WTC11 (cell line): ENCODE measurements around the gene UNG. TPM values are rescaled to one million over a fixed set of nuclear protein-coding genes. Genes with fewer than 3 reads are reported as not detected.

ENCODE experiments used
- ATAC-seq: fragments of 200-7000 bp; cut with Tn5 transposase; 2 replicates; pipeline ENCODE4 v1.10.0; 2021; ENCODE audit warnings: mild to moderate bottlenecking, moderate library complexity
- CTCF ChIA-PET: fragments of 300-600 bp; sonication (Branson Sonifier 250); formaldehyde crosslinking; loops from one replicate; lab custom pipeline; 2021; ENCODE audit warnings: antibody characterized with exemption; lab: Charles Lee
- POLR2A ChIA-PET: fragments of 350-600 bp; sonication (Branson Sonifier 250); formaldehyde crosslinking; loops from one replicate; lab custom pipeline; 2021; ENCODE audit warnings: antibody characterized with exemption; lab: Charles Lee
- DNase-seq: peaks from one replicate; pipeline ENCODE4 v3.0.0; 2021; ENCODE audit warnings: low spot score
- H3K27ac Mint-ChIP-seq: 2 replicates; pipeline ENCODE4 v1.8.0; 2021; ENCODE audit warnings: mixed read lengths
- H3K27me3 Mint-ChIP-seq: 2 replicates; pipeline ENCODE4 v1.8.0; 2021; ENCODE audit warnings: low read depth, mild to moderate bottlenecking, moderate library complexity, mixed read lengths
- H3K36me3 Mint-ChIP-seq: 2 replicates; pipeline ENCODE4 v1.8.0; 2021; ENCODE audit warnings: mixed read lengths
- H3K4me1 Mint-ChIP-seq: 2 replicates; pipeline ENCODE4 v1.8.0; 2022; ENCODE audit warnings: mixed read lengths
- H3K4me3 Mint-ChIP-seq: 2 replicates; pipeline ENCODE4 v1.8.0; 2021; ENCODE audit warnings: mild to moderate bottlenecking, moderate library complexity, mixed read lengths
- H3K9me3 Mint-ChIP-seq: 2 replicates; pipeline ENCODE4 v1.8.0; 2021; ENCODE audit warnings: mixed read lengths
- ATF1 ChIP-seq: sonication (generic); formaldehyde crosslinking; IDR thresholded peaks from 2 replicates; pipeline ENCODE4 v1.8.1; 2023; ENCODE audit warnings: mild to moderate bottlenecking, moderate library complexity, missing genetic modification reagents
- ESRRA ChIP-seq: sonication (generic); formaldehyde crosslinking; IDR thresholded peaks from 2 replicates; pipeline ENCODE4 v1.8.1; 2022; ENCODE audit warnings: mild to moderate bottlenecking, missing genetic modification reagents, borderline replicate concordance
- ETV6 ChIP-seq: sonication (generic); formaldehyde crosslinking; IDR thresholded peaks from 2 replicates; pipeline ENCODE4 v1.8.1; 2022; ENCODE audit warnings: mild to moderate bottlenecking, missing genetic modification reagents
- GABPB1 ChIP-seq: sonication (generic); formaldehyde crosslinking; IDR thresholded peaks from 2 replicates; pipeline ENCODE4 v1.8.1; 2023; ENCODE audit warnings: mild to moderate bottlenecking, missing genetic modification reagents
- MYBL2 ChIP-seq: sonication (generic); formaldehyde crosslinking; IDR thresholded peaks from 2 replicates; pipeline ENCODE4 v1.8.1; 2023; ENCODE audit warnings: mild to moderate bottlenecking, moderate library complexity, missing genetic modification reagents
- PRRX2 ChIP-seq: fragments of 250-450 bp; sonication (Bioruptor Pico); IDR thresholded peaks from 2 replicates; pipeline ENCODE4 v1.8.0; 2021; ENCODE audit warnings: mild to moderate bottlenecking
- RELA ChIP-seq: sonication (generic); formaldehyde crosslinking; IDR thresholded peaks from 2 replicates; pipeline ENCODE4 v1.8.1; 2022; ENCODE audit warnings: missing genetic modification reagents, mild to moderate bottlenecking, borderline replicate concordance
- SP1 ChIP-seq: sonication (generic); formaldehyde crosslinking; conservative IDR thresholded peaks from 2 replicates; pipeline ENCODE4 v1.8.1; 2022; ENCODE audit warnings: missing genetic modification reagents
- ZNF138 ChIP-seq: sonication (generic); formaldehyde crosslinking; conservative IDR thresholded peaks from 2 replicates; pipeline ENCODE4 v1.8.1; 2022; ENCODE audit warnings: mild to moderate bottlenecking, moderate library complexity, missing genetic modification reagents
- total RNA-seq: library from RNA; stranded (reverse); gene quantifications from 3 replicates; pipeline ENCODE4 v1.2.3, GENCODE V29; 2021
- TF ChIP-seq, protein P1 (sequence below): sonication (generic); formaldehyde crosslinking; IDR thresholded peaks from 2 replicates; pipeline ENCODE4 v1.8.1; 2022; ENCODE audit warnings: mild to moderate bottlenecking, moderate library complexity, missing genetic modification reagents
- TF ChIP-seq, protein P2 (sequence below): fragments of 250-450 bp; sonication (Bioruptor Pico); IDR thresholded peaks from 2 replicates; pipeline ENCODE4 v1.9.0; 2021; ENCODE audit warnings: mild to moderate bottlenecking
- TF ChIP-seq, protein P3 (sequence below): sonication (generic); formaldehyde crosslinking; IDR thresholded peaks from 2 replicates; pipeline ENCODE4 v1.8.0; 2022; ENCODE audit warnings: mild to moderate bottlenecking, missing genetic modification reagents
- TF ChIP-seq, protein P4 (sequence below): sonication (generic); formaldehyde crosslinking; IDR thresholded peaks from 2 replicates; pipeline ENCODE4 v1.8.0; 2023; ENCODE audit warnings: missing genetic modification reagents, mild to moderate bottlenecking, borderline replicate concordance
- TF ChIP-seq, protein P5 (sequence below): sonication (generic); formaldehyde crosslinking; conservative IDR thresholded peaks from 2 replicates; pipeline ENCODE4 v1.8.1; 2022; ENCODE audit warnings: mild to moderate bottlenecking, missing genetic modification reagents
- TF ChIP-seq, protein P6 (sequence below): fragments of 250-450 bp; sonication (Bioruptor Pico); conservative IDR thresholded peaks from 2 replicates; pipeline ENCODE4 v1.9.0; 2021; ENCODE audit warnings: mild to moderate bottlenecking
- TF ChIP-seq, protein P7 (sequence below): sonication (generic); formaldehyde crosslinking; IDR thresholded peaks from 2 replicates; pipeline ENCODE4 v1.8.1; 2023; ENCODE audit warnings: mild to moderate bottlenecking, missing genetic modification reagents
- TF ChIP-seq, protein P8 (sequence below): sonication (generic); formaldehyde crosslinking; IDR thresholded peaks from 2 replicates; pipeline ENCODE4 v1.8.0; 2023; ENCODE audit warnings: missing genetic modification reagents

UNG gene
- total RNA-seq, 1 experiment from 2014 or later, result 127 TPM

DNA sequence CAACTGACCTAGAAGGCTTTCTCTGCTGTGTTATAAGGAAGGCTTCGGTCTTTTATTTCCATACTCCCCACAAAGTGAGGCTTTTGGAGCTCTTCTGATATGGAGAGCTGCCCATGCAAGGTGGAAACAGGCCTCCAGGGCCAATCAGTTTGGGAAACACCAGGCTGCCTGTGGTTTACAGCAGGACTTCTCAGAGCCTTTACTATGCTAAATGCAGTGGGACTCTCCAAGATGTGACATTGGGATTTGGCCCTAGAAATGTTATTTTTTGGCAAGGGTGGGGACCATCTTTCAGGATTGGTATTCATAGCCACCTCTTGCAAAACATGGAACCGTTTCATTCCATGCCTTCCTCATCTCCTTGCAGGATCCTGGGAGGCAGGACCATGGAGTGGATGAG lies 22.7 kb downstream of the UNG start:
- DNase-seq, result no peak
- POLR2A ChIA-PET, result no interaction called here
- peaks cover 9% of the 10 kb centered on the region for H3K4me1 Mint-ChIP-seq

DNA sequence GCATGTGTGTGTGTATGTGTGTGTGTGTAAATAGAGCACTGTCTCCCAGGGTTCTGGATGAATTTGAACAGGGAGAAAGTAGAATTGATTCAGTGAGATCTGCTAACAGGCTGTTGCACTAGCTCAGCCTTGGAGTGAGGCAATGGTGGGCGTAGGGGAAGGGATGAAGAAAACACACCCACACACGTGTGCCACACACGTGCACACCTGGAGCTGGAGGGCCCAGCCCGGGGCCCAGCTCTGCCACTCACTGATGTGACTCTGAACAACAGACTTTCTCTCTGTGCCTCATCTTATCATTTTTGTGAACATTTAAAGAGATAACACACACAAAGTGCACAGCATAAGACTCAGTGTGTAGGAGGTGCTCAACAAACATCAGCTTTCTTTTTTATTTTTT lies 23.2 kb downstream of the UNG start:
- Mint-ChIP-seq H3K27ac (no peak overlapping the region), H3K36me3 (no peaks in the 10 kb centered on the region), H3K4me3 (no peak overlapping the region), H3K4me1 (peaks cover 12% of the 10 kb centered on the region), H3K27me3 (no peaks in the 10 kb centered on the region; the same call in 1 of the 2 replicates), H3K9me3 (no peaks in the 10 kb centered on the region)
- ChIA-PET POLR2A (no interaction called here), CTCF (interaction anchor here (0.7 to 1.7 kb wide), 2 partner anchors 9 to 265 kb away, joined by 3 to 9 read pairs; no protein-coding TSS in a partner anchor)
- TF ChIP-seq, protein P1, sequence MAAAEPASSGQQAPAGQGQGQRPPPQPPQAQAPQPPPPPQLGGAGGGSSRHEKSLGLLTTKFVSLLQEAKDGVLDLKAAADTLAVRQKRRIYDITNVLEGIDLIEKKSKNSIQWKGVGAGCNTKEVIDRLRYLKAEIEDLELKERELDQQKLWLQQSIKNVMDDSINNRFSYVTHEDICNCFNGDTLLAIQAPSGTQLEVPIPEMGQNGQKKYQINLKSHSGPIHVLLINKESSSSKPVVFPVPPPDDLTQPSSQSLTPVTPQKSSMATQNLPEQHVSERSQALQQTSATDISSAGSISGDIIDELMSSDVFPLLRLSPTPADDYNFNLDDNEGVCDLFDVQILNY (CRISPR knock-in tag), result no peak
- TF ChIP-seq, protein P2, sequence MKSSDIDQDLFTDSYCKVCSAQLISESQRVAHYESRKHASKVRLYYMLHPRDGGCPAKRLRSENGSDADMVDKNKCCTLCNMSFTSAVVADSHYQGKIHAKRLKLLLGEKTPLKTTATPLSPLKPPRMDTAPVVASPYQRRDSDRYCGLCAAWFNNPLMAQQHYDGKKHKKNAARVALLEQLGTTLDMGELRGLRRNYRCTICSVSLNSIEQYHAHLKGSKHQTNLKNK (CRISPR knock-in tag), result no peak
- no peak for TF ChIP-seq GABPB1 (CRISPR knock-in tag)
- TF ChIP-seq, protein P3, sequence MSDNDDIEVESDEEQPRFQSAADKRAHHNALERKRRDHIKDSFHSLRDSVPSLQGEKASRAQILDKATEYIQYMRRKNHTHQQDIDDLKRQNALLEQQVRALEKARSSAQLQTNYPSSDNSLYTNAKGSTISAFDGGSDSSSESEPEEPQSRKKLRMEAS, result no peak
- ATAC-seq, result no peak
- no peak for DNase-seq

More for the DNA sequence above, 22.7 kb downstream of the UNG start:
- Mint-ChIP-seq H3K27ac (no peak overlapping the region), H3K36me3 (no peaks in the 10 kb centered on the region), H3K4me3 (no peak overlapping the region), H3K27me3 (no peaks in the 10 kb centered on the region; the same call in 1 of the 2 replicates), H3K9me3 (no peaks in the 10 kb centered on the region)
- ATAC-seq, result no peak
- CTCF ChIA-PET, result interaction anchor here (0.7 to 1.7 kb wide), 3 partner anchors 8 to 265 kb away, joined by 3 to 9 read pairs (median 3); no protein-coding TSS in a partner anchor
- TF ChIP-seq ATF1, result no peak
- TF ChIP-seq ZNF138 (CRISPR knock-in tag), result no peak
- TF ChIP-seq ESRRA (CRISPR knock-in tag), result no peak
- TF ChIP-seq, protein P4, sequence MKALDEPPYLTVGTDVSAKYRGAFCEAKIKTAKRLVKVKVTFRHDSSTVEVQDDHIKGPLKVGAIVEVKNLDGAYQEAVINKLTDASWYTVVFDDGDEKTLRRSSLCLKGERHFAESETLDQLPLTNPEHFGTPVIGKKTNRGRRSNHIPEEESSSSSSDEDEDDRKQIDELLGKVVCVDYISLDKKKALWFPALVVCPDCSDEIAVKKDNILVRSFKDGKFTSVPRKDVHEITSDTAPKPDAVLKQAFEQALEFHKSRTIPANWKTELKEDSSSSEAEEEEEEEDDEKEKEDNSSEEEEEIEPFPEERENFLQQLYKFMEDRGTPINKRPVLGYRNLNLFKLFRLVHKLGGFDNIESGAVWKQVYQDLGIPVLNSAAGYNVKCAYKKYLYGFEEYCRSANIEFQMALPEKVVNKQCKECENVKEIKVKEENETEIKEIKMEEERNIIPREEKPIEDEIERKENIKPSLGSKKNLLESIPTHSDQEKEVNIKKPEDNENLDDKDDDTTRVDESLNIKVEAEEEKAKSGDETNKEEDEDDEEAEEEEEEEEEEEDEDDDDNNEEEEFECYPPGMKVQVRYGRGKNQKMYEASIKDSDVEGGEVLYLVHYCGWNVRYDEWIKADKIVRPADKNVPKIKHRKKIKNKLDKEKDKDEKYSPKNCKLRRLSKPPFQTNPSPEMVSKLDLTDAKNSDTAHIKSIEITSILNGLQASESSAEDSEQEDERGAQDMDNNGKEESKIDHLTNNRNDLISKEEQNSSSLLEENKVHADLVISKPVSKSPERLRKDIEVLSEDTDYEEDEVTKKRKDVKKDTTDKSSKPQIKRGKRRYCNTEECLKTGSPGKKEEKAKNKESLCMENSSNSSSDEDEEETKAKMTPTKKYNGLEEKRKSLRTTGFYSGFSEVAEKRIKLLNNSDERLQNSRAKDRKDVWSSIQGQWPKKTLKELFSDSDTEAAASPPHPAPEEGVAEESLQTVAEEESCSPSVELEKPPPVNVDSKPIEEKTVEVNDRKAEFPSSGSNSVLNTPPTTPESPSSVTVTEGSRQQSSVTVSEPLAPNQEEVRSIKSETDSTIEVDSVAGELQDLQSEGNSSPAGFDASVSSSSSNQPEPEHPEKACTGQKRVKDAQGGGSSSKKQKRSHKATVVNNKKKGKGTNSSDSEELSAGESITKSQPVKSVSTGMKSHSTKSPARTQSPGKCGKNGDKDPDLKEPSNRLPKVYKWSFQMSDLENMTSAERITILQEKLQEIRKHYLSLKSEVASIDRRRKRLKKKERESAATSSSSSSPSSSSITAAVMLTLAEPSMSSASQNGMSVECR (CRISPR knock-in tag), result no peak
- TF ChIP-seq, protein P5, sequence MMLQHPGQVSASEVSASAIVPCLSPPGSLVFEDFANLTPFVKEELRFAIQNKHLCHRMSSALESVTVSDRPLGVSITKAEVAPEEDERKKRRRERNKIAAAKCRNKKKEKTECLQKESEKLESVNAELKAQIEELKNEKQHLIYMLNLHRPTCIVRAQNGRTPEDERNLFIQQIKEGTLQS (CRISPR knock-in tag), result no peak
- TF ChIP-seq, protein P6, sequence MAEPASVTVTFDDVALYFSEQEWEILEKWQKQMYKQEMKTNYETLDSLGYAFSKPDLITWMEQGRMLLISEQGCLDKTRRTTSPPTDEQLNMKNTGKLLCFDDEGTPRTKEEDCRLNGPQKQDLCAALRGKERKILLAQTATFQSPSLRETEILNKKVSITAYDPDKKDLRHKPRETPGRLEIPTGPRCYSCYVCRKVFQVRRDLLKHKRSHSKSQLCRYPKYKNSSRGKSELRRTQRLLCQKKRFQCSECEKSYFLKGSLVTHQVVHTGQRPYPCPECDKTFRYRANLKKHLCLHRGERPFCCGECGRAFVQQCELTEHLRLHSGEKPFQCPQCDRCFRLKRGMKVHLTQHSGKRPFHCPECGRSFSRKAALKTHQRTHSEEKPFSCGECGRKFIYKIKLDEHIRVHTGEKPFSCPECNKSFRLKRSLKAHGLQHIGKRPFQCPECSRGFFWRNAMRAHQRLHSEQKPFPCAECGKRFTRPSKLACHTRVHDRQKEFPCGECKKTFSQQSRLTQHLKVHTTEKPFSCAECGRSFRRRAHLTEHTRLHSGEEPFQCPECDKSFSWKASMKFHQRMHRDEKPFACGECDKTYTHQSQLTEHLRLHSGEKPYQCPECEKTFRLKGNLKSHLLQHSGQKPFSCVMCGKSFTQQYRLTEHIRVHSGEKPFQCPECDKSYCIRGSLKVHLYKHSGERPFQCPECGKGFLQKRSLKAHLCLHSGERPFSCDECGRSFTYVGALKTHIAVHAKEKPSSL (CRISPR knock-in tag), result no peak
- TF ChIP-seq SP1 (CRISPR knock-in tag), result no peak
- TF ChIP-seq, protein P7, sequence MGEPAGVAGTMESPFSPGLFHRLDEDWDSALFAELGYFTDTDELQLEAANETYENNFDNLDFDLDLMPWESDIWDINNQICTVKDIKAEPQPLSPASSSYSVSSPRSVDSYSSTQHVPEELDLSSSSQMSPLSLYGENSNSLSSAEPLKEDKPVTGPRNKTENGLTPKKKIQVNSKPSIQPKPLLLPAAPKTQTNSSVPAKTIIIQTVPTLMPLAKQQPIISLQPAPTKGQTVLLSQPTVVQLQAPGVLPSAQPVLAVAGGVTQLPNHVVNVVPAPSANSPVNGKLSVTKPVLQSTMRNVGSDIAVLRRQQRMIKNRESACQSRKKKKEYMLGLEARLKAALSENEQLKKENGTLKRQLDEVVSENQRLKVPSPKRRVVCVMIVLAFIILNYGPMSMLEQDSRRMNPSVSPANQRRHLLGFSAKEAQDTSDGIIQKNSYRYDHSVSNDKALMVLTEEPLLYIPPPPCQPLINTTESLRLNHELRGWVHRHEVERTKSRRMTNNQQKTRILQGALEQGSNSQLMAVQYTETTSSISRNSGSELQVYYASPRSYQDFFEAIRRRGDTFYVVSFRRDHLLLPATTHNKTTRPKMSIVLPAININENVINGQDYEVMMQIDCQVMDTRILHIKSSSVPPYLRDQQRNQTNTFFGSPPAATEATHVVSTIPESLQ (CRISPR knock-in tag), result no peak
- TF ChIP-seq ETV6 (CRISPR knock-in tag), result no peak
- TF ChIP-seq PRRX2 (CRISPR knock-in tag), result no peak
- TF ChIP-seq RELA (CRISPR knock-in tag), result no peak
- no peak for TF ChIP-seq MYBL2
- TF ChIP-seq, protein P8, sequence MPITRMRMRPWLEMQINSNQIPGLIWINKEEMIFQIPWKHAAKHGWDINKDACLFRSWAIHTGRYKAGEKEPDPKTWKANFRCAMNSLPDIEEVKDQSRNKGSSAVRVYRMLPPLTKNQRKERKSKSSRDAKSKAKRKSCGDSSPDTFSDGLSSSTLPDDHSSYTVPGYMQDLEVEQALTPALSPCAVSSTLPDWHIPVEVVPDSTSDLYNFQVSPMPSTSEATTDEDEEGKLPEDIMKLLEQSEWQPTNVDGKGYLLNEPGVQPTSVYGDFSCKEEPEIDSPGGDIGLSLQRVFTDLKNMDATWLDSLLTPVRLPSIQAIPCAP (CRISPR knock-in tag), result no peak
